ENCODE results near the gene AKAP5.

The AKAP5 gene

DNA sequence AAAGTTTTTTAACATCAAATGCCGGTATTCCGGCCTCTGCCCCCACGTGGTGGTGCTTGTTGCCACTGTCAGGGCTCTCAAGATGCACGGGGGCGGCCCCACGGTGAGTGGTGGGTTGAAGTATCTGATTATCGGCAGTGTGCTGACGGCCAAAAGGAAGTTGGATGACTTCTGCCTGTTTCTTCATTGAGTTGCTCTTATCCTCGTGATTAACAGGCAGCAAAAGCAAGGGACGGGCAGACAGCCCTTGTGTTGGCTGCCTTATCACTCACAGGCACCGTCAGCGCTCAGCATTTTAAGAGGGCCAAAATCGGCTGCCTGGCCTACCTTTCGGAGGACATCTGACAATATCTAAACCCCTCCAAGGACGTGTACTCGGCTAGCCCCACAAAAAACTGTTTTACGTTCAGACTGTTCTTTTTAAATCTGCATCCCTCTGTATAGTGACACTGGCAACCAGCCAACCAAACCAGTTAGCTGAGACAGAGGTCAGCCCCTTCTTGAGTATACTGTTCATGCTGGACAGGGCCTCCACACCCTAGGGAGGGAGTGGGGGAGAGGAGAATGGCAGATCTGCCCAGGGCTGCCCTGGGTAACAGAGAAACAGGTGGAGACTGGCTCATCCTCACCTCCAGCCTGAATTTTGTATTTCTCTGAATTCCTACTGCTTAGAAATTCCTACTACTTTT is 22.9 kb upstream of the AKAP5 start:
- FAIRE-seq (no peak), DNase-seq (ENCODE audit: insufficient read length, low spot score) (no peak)
- TF ChIP-seq, protein P1, sequence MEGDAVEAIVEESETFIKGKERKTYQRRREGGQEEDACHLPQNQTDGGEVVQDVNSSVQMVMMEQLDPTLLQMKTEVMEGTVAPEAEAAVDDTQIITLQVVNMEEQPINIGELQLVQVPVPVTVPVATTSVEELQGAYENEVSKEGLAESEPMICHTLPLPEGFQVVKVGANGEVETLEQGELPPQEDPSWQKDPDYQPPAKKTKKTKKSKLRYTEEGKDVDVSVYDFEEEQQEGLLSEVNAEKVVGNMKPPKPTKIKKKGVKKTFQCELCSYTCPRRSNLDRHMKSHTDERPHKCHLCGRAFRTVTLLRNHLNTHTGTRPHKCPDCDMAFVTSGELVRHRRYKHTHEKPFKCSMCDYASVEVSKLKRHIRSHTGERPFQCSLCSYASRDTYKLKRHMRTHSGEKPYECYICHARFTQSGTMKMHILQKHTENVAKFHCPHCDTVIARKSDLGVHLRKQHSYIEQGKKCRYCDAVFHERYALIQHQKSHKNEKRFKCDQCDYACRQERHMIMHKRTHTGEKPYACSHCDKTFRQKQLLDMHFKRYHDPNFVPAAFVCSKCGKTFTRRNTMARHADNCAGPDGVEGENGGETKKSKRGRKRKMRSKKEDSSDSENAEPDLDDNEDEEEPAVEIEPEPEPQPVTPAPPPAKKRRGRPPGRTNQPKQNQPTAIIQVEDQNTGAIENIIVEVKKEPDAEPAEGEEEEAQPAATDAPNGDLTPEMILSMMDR (IDR thresholded peaks at IDR 0.05; ENCODE audit: insufficient read depth, missing control alignments) = no peak

DNA sequence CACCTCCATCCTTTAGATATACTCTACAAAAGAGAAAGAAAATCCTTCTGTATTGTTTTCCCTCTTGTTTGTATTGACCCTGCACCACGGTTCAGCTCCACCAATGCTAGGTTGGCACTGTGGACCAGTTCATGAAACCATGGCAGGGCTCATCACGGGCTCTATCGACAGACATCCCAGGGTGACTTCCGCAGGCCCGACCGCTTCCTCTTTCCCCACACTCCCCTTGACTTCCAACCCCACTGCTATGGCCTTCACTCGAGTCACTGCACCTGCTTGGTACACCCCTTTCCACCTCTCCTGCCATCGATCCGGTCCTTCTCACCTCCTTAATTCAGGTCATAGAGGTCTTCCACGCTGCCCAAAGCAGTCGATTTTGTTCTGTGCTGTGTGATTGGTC is 21.2 kb upstream of the AKAP5 start:
- no peak for FAIRE-seq
- TF ChIP-seq, protein P1 (IDR thresholded peaks at IDR 0.05; ENCODE audit: insufficient read depth, missing control alignments) = no peak
- DNase-seq (ENCODE audit: insufficient read length, low spot score) = no peak

DNA sequence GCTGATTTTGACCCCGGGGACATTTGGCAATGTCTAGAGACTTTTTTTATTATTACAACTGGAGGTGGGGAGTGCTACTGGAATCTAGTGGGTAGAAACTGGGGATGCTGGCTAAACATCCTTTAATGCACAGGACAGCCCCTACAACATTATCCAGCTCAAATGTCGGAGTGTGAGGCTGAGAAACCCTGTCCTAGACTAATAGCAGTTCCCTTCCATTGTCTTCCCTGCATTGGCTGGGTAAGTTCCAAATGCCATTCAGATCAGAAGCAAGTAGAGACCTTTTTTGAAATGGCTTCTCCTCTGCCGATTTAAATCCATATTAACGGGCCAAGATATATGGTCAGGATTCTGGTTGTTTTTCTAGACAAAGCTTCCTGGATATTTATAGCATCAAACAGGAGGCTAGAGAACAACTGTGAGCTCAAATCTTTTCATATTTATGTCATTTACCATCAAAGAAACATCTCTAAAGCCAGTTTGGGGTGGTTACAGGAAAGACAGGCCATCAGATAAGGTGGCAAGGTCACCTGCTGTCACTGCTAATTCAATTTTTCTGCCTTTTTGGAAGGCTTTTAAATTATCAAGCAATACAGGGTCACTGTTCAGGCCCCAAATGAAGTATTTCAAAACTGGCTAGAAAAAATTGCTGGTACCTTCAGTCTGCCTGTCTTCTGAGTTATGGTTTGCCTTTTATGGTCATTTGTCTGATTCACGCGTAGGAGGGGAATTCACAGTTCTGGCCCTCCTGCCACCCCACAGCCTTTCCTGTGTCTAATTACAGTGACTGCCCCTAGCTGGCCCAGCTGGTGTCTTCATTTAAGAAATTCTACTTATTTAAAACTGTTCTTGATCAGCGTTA is 20.1 kb upstream of the AKAP5 start:
- TF ChIP-seq, protein P1 (IDR thresholded peaks at IDR 0.05; ENCODE audit: insufficient read depth, missing control alignments) = no peak
- no peak for FAIRE-seq
- no peak for DNase-seq (ENCODE audit: insufficient read length, low spot score)

DNA sequence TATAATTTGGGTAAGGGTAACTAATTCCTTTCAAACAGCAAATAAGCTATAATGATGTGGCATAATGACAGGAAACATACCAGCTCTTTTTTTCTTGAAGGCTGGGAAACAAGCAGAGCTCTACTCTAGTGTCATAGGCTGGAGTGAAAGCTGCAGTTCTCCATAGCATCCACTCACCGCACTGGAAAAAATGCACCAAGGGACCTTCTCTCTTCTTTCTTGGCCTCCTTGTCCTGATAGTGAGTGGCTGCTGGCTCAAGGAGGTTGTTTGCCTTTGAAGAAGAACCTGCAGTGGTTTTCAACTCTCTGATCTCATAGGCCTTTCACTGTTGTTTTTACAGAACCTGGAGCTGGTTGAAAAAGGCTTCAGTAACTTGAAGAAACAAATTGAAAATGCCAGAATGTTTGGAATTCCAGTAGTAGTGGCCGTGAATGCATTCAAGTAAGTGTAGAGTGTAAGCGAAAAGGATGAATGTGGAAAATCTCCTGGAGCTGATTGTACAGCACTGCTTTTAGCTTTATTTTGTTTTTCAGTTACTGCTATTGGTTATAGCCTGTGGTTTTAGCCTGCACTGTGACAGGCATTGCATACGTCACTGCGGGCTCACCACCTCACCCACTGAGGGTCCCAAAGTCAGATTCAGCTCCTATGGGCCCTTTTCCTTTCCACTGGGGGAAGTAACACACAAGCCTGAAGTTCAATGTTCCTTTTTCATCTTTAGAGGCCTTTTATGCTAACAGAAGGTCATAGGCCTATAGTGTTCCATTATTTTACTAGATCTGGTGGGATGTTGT is 17.2 kb upstream of the AKAP5 start:
- FAIRE-seq (no peak), DNase-seq (ENCODE audit: insufficient read length, low spot score) (no peak)
- TF ChIP-seq, protein P1 (IDR thresholded peaks at IDR 0.05; ENCODE audit: insufficient read depth, missing control alignments) = no peak

DNA sequence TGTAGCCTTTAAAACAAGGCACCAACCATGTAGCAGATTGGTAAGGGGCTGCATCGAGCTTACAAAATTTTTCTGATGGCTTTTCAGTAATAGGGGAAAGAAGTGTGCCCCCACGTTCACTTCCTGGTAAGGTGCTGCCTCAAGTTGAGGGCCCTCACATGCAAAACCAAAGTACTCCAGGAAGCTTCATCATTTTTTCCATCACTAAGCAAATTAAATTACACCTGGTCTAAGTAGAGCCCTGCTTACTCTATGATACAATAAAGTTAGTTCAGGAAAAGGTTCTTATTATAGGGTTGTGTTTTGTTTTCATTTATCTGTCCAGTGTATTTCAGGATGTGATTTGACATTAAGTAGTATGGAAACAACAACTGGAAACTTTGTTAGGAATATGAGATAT is 15.0 kb upstream of the AKAP5 start:
- no peak for FAIRE-seq
- TF ChIP-seq, protein P1 (IDR thresholded peaks at IDR 0.05; ENCODE audit: insufficient read depth, missing control alignments) = no peak
- DNase-seq (ENCODE audit: insufficient read length, low spot score) = no peak

DNA sequence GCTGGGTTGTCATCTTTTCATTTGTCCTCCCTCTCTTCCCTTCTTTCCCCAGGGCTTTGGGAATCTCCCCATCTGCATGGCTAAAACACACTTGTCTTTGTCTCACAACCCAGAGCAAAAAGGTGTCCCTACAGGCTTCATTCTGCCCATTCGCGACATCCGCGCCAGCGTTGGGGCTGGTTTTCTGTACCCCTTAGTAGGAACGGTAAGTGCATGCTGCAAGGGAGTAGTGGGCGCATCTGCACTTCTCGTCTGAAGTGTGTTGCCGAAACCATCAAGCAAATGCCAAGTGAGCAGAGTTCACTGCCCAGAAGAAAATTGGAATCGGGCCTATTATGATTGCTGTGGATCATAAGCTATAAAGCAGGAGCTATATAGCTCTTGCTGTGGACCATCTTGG is 10.6 kb upstream of the AKAP5 start:
- FAIRE-seq (no peak), DNase-seq (ENCODE audit: insufficient read length, low spot score) (no peak)
- TF ChIP-seq, protein P1 (IDR thresholded peaks at IDR 0.05; ENCODE audit: insufficient read depth, missing control alignments) = no peak
